HEK293 (cell line): ENCODE measurements around the gene NRP1.

Source experiments
- CTCF ChIA-PET: fragments of 350-600 bp; formaldehyde crosslinking; extraction: SDS; loops from one replicate; lab custom pipeline; 2021; ENCODE audit warnings: antibody characterized with exemption; lab: Yijun Ruan, JAX
- POLR2A ChIA-PET: fragments of 300-600 bp; formaldehyde crosslinking; extraction: SDS; loops from one replicate; lab custom pipeline; 2020; ENCODE audit warnings: antibody characterized with exemption, inconsistent platforms; lab: Yijun Ruan, JAX
- H3K27ac ChIP-seq: fragments of 200-500 bp; sonication (Bioruptor generic); 2 replicates; pipeline ENCODE4 v1.5.1; 2014; ENCODE audit warnings: low read depth, low read length, control low read depth, inconsistent platforms; ENCODE audit errors: extremely low read depth
- H3K36me3 ChIP-seq, 2 experiments: fragments of 200-500 bp in 1 of 2; sonication (Bioruptor generic) in 1 of 2; 1 replicate in 1 of 2; 2 replicates in 1 of 2; pipeline ENCODE4 v1.5.1; 2014 to 2017; ENCODE audit warnings: inconsistent platforms in 2 of 2, low read length in 2 of 2; ENCODE audit not compliant: control insufficient read depth in 2 of 2, insufficient read depth in 1 of 2
- H3K4me1 ChIP-seq: fragments of 200-500 bp; sonication (Bioruptor generic); 2 replicates; pipeline ENCODE4 v1.5.1; 2014; ENCODE audit warnings: mild to moderate bottlenecking, low read length, inconsistent platforms; ENCODE audit not compliant: control insufficient read depth, insufficient read depth
- H3K4me3 ChIP-seq: 2 replicates; pipeline ENCODE4 v1.5.1; 2011; ENCODE audit warnings: low read depth, mild to moderate bottlenecking, control low read depth, low read length, moderate library complexity
- H3K9me3 ChIP-seq: fragments of 200-500 bp; sonication (Bioruptor generic); 2 replicates; pipeline ENCODE4 v1.5.1; 2014; ENCODE audit warnings: low read depth, low read length, inconsistent platforms; ENCODE audit not compliant: control insufficient read depth, insufficient read depth
- GLI2 ChIP-seq: fragments of 450-650 bp; formaldehyde crosslinking; IDR thresholded peaks from 2 replicates; pipeline ENCODE4; 2017; ENCODE audit warnings: missing biosample characterization, missing genetic modification characterization, low read depth, borderline replicate concordance
- IKZF3 ChIP-seq: fragments of 450-650 bp; IDR thresholded peaks from 2 replicates; pipeline ENCODE4 v1.5.0; 2018; ENCODE audit warnings: missing biosample characterization, mild to moderate bottlenecking, missing genetic modification characterization, moderate library complexity
- KLF9 ChIP-seq: fragments of 450-650 bp; formaldehyde crosslinking; IDR thresholded peaks from 2 replicates; pipeline ENCODE4 v1.5.1; 2016; ENCODE audit warnings: missing biosample characterization, missing genetic modification characterization, low read depth
- MEIS1 ChIP-seq: sonication (generic); formaldehyde crosslinking; IDR thresholded peaks from 2 replicates; pipeline ENCODE4 v1.8.1; 2022; ENCODE audit warnings: missing genetic modification reagents, mild to moderate bottlenecking, borderline replicate concordance
- MYNN ChIP-seq: fragments of 450-650 bp; formaldehyde crosslinking; IDR thresholded peaks from 2 replicates; pipeline ENCODE4 v1.5.1; 2016; ENCODE audit warnings: missing biosample characterization, missing genetic modification characterization, borderline replicate concordance
- PRDM6 ChIP-seq: fragments of 450-650 bp; formaldehyde crosslinking; IDR thresholded peaks from 2 replicates; pipeline ENCODE4 v1.5.1; 2017; ENCODE audit warnings: missing biosample characterization, missing genetic modification characterization
- SCRT1 ChIP-seq: fragments of 450-650 bp; formaldehyde crosslinking; IDR thresholded peaks from 2 replicates; pipeline ENCODE4 v1.5.1; 2016; ENCODE audit warnings: missing biosample characterization, missing genetic modification characterization, borderline replicate concordance
- ZBTB10 ChIP-seq: fragments of 450-650 bp; formaldehyde crosslinking; IDR thresholded peaks from 2 replicates; pipeline ENCODE4 v1.5.1; 2016; ENCODE audit warnings: missing biosample characterization, missing genetic modification characterization
- ZBTB21 ChIP-seq: fragments of 450-650 bp; formaldehyde crosslinking; IDR thresholded peaks from 2 replicates; pipeline ENCODE4 v1.5.1; 2017; ENCODE audit warnings: missing biosample characterization, missing genetic modification characterization
- ZBTB49 ChIP-seq: fragments of 450-650 bp; formaldehyde crosslinking; IDR thresholded peaks from 2 replicates; pipeline ENCODE4 v1.5.1; 2016; ENCODE audit warnings: missing biosample characterization, missing genetic modification characterization, low read depth
- ZBTB8A ChIP-seq: fragments of 450-650 bp; formaldehyde crosslinking; IDR thresholded peaks from 2 replicates; pipeline ENCODE4 v1.5.1; 2016; ENCODE audit warnings: missing biosample characterization, missing genetic modification characterization
- ZNF2 ChIP-seq: fragments of 450-650 bp; formaldehyde crosslinking; IDR thresholded peaks from 2 replicates; pipeline ENCODE4 v1.5.1; 2016; ENCODE audit warnings: missing biosample characterization, missing genetic modification characterization
- ZNF335 ChIP-seq: fragments of 450-650 bp; formaldehyde crosslinking; conservative IDR thresholded peaks from 2 replicates; pipeline ENCODE4 v1.5.1; 2016; ENCODE audit warnings: missing biosample characterization, missing genetic modification characterization
- ZNF37A ChIP-seq: fragments of 450-650 bp; IDR thresholded peaks from 2 replicates; pipeline ENCODE4 v1.5.1; 2018; ENCODE audit warnings: missing biosample characterization, missing genetic modification characterization
- ZNF416 ChIP-seq: fragments of 450-650 bp; formaldehyde crosslinking; IDR thresholded peaks from 2 replicates; pipeline ENCODE4 v1.5.1; 2016; ENCODE audit warnings: missing biosample characterization, missing genetic modification characterization
- ZNF426 ChIP-seq: fragments of 450-650 bp; formaldehyde crosslinking; IDR thresholded peaks from 2 replicates; pipeline ENCODE4 v1.5.1; 2017; ENCODE audit warnings: missing biosample characterization, missing genetic modification characterization, mild to moderate bottlenecking, inconsistent platforms, moderate library complexity
- ZNF561 ChIP-seq: fragments of 450-650 bp; IDR thresholded peaks from 2 replicates; pipeline ENCODE4 v1.5.1; 2018; ENCODE audit warnings: missing biosample characterization, missing genetic modification characterization, borderline replicate concordance
- ZNF596 ChIP-seq: fragments of 450-650 bp; IDR thresholded peaks from 2 replicates; pipeline ENCODE4 v1.5.0; 2018; ENCODE audit warnings: missing biosample characterization, mild to moderate bottlenecking, missing genetic modification characterization, moderate library complexity
- ZNF610 ChIP-seq: fragments of 450-650 bp; formaldehyde crosslinking; IDR thresholded peaks from 2 replicates; pipeline ENCODE4 v1.5.1; 2016; ENCODE audit warnings: missing biosample characterization, missing genetic modification characterization, borderline replicate concordance

NRP1 gene

GRCh38 chr10:33245343-33245742 lies 89.1 kb downstream of the NRP1 start:
- no peak overlapping the region for H3K27ac ChIP-seq
- no peaks in the 10 kb centered on the region for H3K9me3 ChIP-seq
- no peak overlapping the region for H3K4me3 ChIP-seq
- POLR2A ChIA-PET, result no interaction called here
- CTCF ChIA-PET, result interaction anchor here (0.6 kb wide), 1 partner anchor 33 kb away, joined by 3 read pairs; no protein-coding TSS in a partner anchor
- H3K4me1 ChIP-seq, result peaks cover 13% of the 10 kb centered on the region
- TF ChIP-seq ZNF426 (tag by site-specific recombination) (no peak), ZNF610 (tag by site-specific recombination) (no peak), ZNF2 (tag by site-specific recombination) (no peak), ZBTB8A (tag by site-specific recombination) (no peak), ZNF596 (tag by site-specific recombination) (no peak), ZNF335 (tag by site-specific recombination) (no peak)
- peaks cover 8 to 29% of the 10 kb centered on the region in 2 experiments; a peak in 2 of 3 replicates for H3K36me3 ChIP-seq

GRCh38 chr10:33244354-33244967 lies 90.0 kb downstream of the NRP1 start:
- ChIA-PET CTCF (interaction anchor here (0.6 to 1.2 kb wide), 2 partner anchors 34 to 51 kb away, joined by 3 to 4 read pairs; no protein-coding TSS in a partner anchor), POLR2A (no interaction called here)
- Histone ChIP-seq H3K4me1 (peaks cover 14% of the 10 kb centered on the region), H3K27ac (no peak overlapping the region), H3K9me3 (no peaks in the 10 kb centered on the region), H3K36me3 (peaks cover 8 to 20% of the 10 kb centered on the region in 2 experiments; a peak in 2 of 3 replicates), H3K4me3 (no peak overlapping the region)
- TF ChIP-seq ZNF561 (tag by site-specific recombination) (no peak), MYNN (no peak), ZBTB21 (tag by site-specific recombination) (no peak), ZNF37A (tag by site-specific recombination) (no peak), GLI2 (tag by site-specific recombination) (no peak), IKZF3 (tag by site-specific recombination) (no peak), MEIS1 (CRISPR knock-in tag) (no peak), KLF9 (tag by site-specific recombination) (no peak)

GRCh38 chr10:33243703-33244102 lies 90.8 kb downstream of the NRP1 start:
- peaks cover 14% of the 10 kb centered on the region for H3K4me1 ChIP-seq

More at GRCh38 chr10:33243703-33244102, 90.8 kb downstream of the NRP1 start:
- H3K27ac ChIP-seq, result no peak overlapping the region
- TF ChIP-seq PRDM6 (0 out of 2 replicates have a peak, but pooled peaks have one; percentile 45), ZBTB49 (tag by site-specific recombination) (no peak), SCRT1 (tag by site-specific recombination) (no peak), ZNF416 (no peak), ZBTB10 (tag by site-specific recombination) (no peak)
- TF ChIP-seq, all 188 proteins: peak for 1
- no peak overlapping the region for H3K4me3 ChIP-seq
- CTCF ChIA-PET, result interaction anchor here (0.7 kb wide), 1 partner anchor 13 kb away, joined by 3 read pairs; no protein-coding TSS in a partner anchor
- H3K9me3 ChIP-seq, result no peaks in the 10 kb centered on the region
- peaks cover 4 to 15% of the 10 kb centered on the region in 2 experiments; a peak in 1 of 3 replicates for H3K36me3 ChIP-seq
- POLR2A ChIA-PET, result no interaction called here
